Kidney (tissue), 22 donors: Measurements from ENCODE around the gene PLIN5. TPM values are rescaled to one million over a fixed set of nuclear protein-coding genes. Genes with fewer than 3 reads are reported as not detected.

Experiments used
- DNase-seq, 5 donors: peaks; one replicate each; pipeline ENCODE4 v3.0.0-alpha.2; 2013 to 2020
- FAIRE-seq: peaks from 2 replicates; lab custom pipeline; 2012; peaks lifted over from hg19 to GRCh38; lab: Jason Lieb, UNC
- H3K27ac ChIP-seq, 2 donors: one replicate each; pipeline ENCODE4 v1.7.0; 2013; ENCODE audit warnings: low read depth in 2 of 2, low read length in 2 of 2, inconsistent platforms in 1 of 2
- H3K27me3 ChIP-seq: one replicate; pipeline ENCODE4 v1.7.1; 2013; ENCODE audit warnings: low read length, inconsistent platforms; ENCODE audit not compliant: control insufficient read depth, insufficient read depth
- H3K36me3 ChIP-seq, 3 donors: one replicate each; pipeline versions ENCODE4 v1.7.0 to v1.7.1; 2013; ENCODE audit warnings: low read length in 3 of 3, control low read depth in 1 of 3, inconsistent platforms in 1 of 3; ENCODE audit not compliant: insufficient read depth in 3 of 3, control insufficient read depth in 2 of 3
- H3K4me1 ChIP-seq, 3 donors: one replicate each; pipeline versions ENCODE4 v1.7.0 to v1.7.1; 2013; ENCODE audit warnings: low read length in 3 of 3, inconsistent platforms in 1 of 3, low read depth in 1 of 3; ENCODE audit not compliant: control insufficient read depth in 2 of 3, insufficient read depth in 2 of 3
- H3K4me3 ChIP-seq, 3 donors: one replicate each; pipeline versions ENCODE4 v1.7.0 to v1.8.1; 2013; ENCODE audit warnings: low read length in 3 of 3, control low read depth in 1 of 3, inconsistent platforms in 1 of 3
- H3K9ac ChIP-seq, 3 donors: one replicate each; pipeline versions ENCODE4 v1.7.0 to v1.7.1; 2013; ENCODE audit warnings: low read length in 3 of 3, control low read depth in 1 of 3, inconsistent platforms in 1 of 3
- H3K9me3 ChIP-seq, 3 donors: one replicate each; pipeline versions ENCODE4 v1.7.0 to v1.7.1; 2013; ENCODE audit warnings: low read length in 3 of 3, control low read depth in 1 of 3, inconsistent platforms in 1 of 3; ENCODE audit not compliant: control insufficient read depth in 2 of 3, insufficient read depth in 1 of 3
- CTCF ChIP-seq: IDR thresholded peaks from 3 replicates; pipeline ENCODE4 v1.5.1; 2012; ENCODE audit warnings: mild to moderate bottlenecking, moderate library complexity, borderline replicate concordance; ENCODE audit not compliant: insufficient read depth; ENCODE audit errors: extremely low read depth
- intact Hi-C: fragments of 100-400 bp; cut with DNase I; formaldehyde crosslinking; loops from one replicate; pipeline ENCODE4 v1.11.1; 2022
- long read RNA-seq, 10 donors: library from polyadenylated mRNA in 1 of 10; unstranded in 1 of 10; transcript quantifications; one replicate each; pipeline ENCODE4 v2.0.0 and lab custom pipeline, GENCODE V29; 2021 to 2026
- polyA plus RNA-seq: library from polyadenylated mRNA; stranded (reverse); fragments of 350-450 nt; fragmentation: Illumina TruSeq; extraction: RNeasy Lipid Tissue Mini Kit (QIAGEN cat#74804); gene quantifications from one replicate; pipeline ENCODE4 v1.2.3, GENCODE V29; 2014; ENCODE audit warnings: low read depth, low replicate concordance; ENCODE audit not compliant: insufficient read depth
- total RNA-seq: library from RNA; stranded (reverse); fragmentation: NEBNext Ultra II Directional; extraction: Animal tissue kit (Norgen Biotek cat#: 25700); gene quantifications from one replicate; pipeline ENCODE4 v1.2.1, GENCODE V29; 2021
- donor health status: control.
- donor health status: control.
- donor health status: control.
- donor health status: control.
- donor health status: control.
- donor health status: DM: yes; HTN: yes; CAD: no.
- donor health status: Normal renal cell carcinoma (clear cell type).

Gene PLIN5
- 30.7 TPM for total RNA-seq
- 21.2 TPM for polyA plus RNA-seq
- long read RNA-seq, donor 1, partial matches to known transcripts = 0 of 3 reads
- long read RNA-seq, donor 1, other reads (novel, unspliced or antisense) = 0 of 3 reads
- long read RNA-seq, donor 2, partial matches to known transcripts = 0 of 3 reads
- long read RNA-seq, donor 2, other reads (novel, unspliced or antisense) = 0 of 3 reads
- long read RNA-seq, donor 3, partial matches to known transcripts = 0 of 3 reads
- long read RNA-seq, donor 3, other reads (novel, unspliced or antisense) = 0 of 3 reads
- long read RNA-seq, donor 4, partial matches to known transcripts = 0 of 1 reads
- long read RNA-seq, donor 4, other reads (novel, unspliced or antisense) = 0 of 1 reads
- long read RNA-seq, donor 5 = 0 reads
- long read RNA-seq, donor 6 = 0 reads
- long read RNA-seq, donor 7, transcript PLIN5-201 (8 exons, 2,470 nt) = major isoform, 12 of 37 reads
- long read RNA-seq, donor 7, transcript PLIN5-204 (3 exons, 508 nt) = minor isoform, 6 of 37 reads
- long read RNA-seq, donor 7, partial matches to known transcripts = 1 of 37 reads
- long read RNA-seq, donor 7, other reads (novel, unspliced or antisense) = 17 of 37 reads
- long read RNA-seq, donor 8, partial matches to known transcripts = 0 of 4 reads
- long read RNA-seq, donor 8, other reads (novel, unspliced or antisense) = 0 of 4 reads
- long read RNA-seq, donor 9 = 0 reads
- long read RNA-seq, donor 10, partial matches to known transcripts = 0 of 1 reads
- long read RNA-seq, donor 10, other reads (novel, unspliced or antisense) = 0 of 1 reads

- DNase-seq = peak; percentile 90 to 95 (median 92)
- peak within 1 kb of the TSS; percentile 60 to 74 for H3K27ac ChIP-seq
- FAIRE-seq = no peak
Observed at GRCh38 chr19:4534836-4535658, at the start of gene PLIN5. TSS of gene PLIN5 (minus strand) at chr19:4535224. CDS start at chr19:4534074, 1,150 bp downstream.

GRCh38 chr19:4583961-4584669 lies 49.1 kb upstream of the PLIN5 start:
- Histone ChIP-seq H3K36me3 (no peaks in the 10 kb centered on the region), H3K9me3 (no peaks in the 10 kb centered on the region), H3K27me3 (peaks cover 4% of the 10 kb centered on the region), H3K4me3 (peak overlapping the region in 1 of 3 donors; percentile 21), H3K9ac (no peak overlapping the region), H3K27ac (no peak overlapping the region), H3K4me1 (no peaks in the 10 kb centered on the region)
- FAIRE-seq (no peak), DNase-seq (peak in 3 of 5 donors; percentile 41 to 70 (median 53))
- no peak for TF ChIP-seq CTCF
- intact Hi-C loops = no loop called here

More at GRCh38 chr19:4534836-4535658, at the start of gene PLIN5:
- Histone ChIP-seq H3K36me3 (no peaks in the 10 kb centered on the region), H3K27me3 (no peaks in the 10 kb centered on the region), H3K9me3 (no peaks in the 10 kb centered on the region), H3K9ac (peak within 1 kb of the TSS in 2 of 3 donors; percentile 26 to 48), H3K4me1 (no peaks in the 10 kb centered on the region), H3K4me3 (peak within 1 kb of the TSS; percentile 11 to 63 (median 39))
- no peak for TF ChIP-seq CTCF
- intact Hi-C loops = no loop called here
